H1 (cell line): ENCODE results near the gene NAB1. TPM values are rescaled to one million over a fixed set of nuclear protein-coding genes. Genes with fewer than 3 reads are reported as not detected.

Experiments
- CTCF ChIA-PET: fragments of 300-600 bp; sonication (Branson Sonifier 250); formaldehyde crosslinking; loops from one replicate; lab custom pipeline; 2021; ENCODE audit not compliant: partially characterized antibody; lab: Charles Lee
- POLR2A ChIA-PET: fragments of 300-600 bp; sonication (Branson Sonifier 250); formaldehyde crosslinking; loops from one replicate; lab custom pipeline; 2021; ENCODE audit warnings: inconsistent platforms; ENCODE audit not compliant: partially characterized antibody; lab: Charles Lee
- DNase-seq, 2 experiments: peaks; one replicate each; pipeline versions ENCODE4 v3.0.0 to v3.0.0-alpha.2; 2010 to 2022; ENCODE audit warnings: low spot score in 2 of 2, low read depth in 1 of 2, mixed read lengths in 1 of 2
- FAIRE-seq: peaks from 2 replicates; lab custom pipeline; 2011; peaks lifted over from hg19 to GRCh38; lab: Jason Lieb, UNC
- H2AFZ ChIP-seq: 2 replicates; pipeline ENCODE4 v1.8.1; 2012; ENCODE audit warnings: low read length, inconsistent platforms
- H2AK5ac ChIP-seq: 2 replicates; pipeline ENCODE4 v1.6.1; 2013; ENCODE audit warnings: low read depth, low read length
- H2BK120ac ChIP-seq: replicated peaks from 2 replicates; pipeline ENCODE3; 2013; ENCODE audit warnings: low read depth, low read length, inconsistent platforms
- H2BK12ac ChIP-seq: 2 replicates; pipeline ENCODE4 v1.6.1; 2013; ENCODE audit warnings: low read depth, low read length
- H2BK15ac ChIP-seq: 2 replicates; pipeline ENCODE4 v1.6.1; 2013; ENCODE audit warnings: low read length
- H2BK20ac ChIP-seq: 2 replicates; pipeline ENCODE4 v1.6.1; 2013; ENCODE audit warnings: low read length
- H2BK5ac ChIP-seq: 2 replicates; pipeline ENCODE4 v1.6.1; 2013; ENCODE audit warnings: low read depth, low read length
- H3K14ac ChIP-seq: 2 replicates; pipeline ENCODE4 v1.6.1; 2013; ENCODE audit warnings: inconsistent platforms; ENCODE audit not compliant: insufficient read length
- H3K18ac ChIP-seq: 2 replicates; pipeline ENCODE4 v1.6.1; 2013; ENCODE audit warnings: low read length; ENCODE audit errors: extremely low read depth
- H3K23ac ChIP-seq: 2 replicates; pipeline ENCODE4 v1.6.1; 2013; ENCODE audit warnings: inconsistent platforms; ENCODE audit not compliant: insufficient read length
- H3K23me2 ChIP-seq: 2 replicates; pipeline ENCODE4 v1.6.1; 2013; ENCODE audit warnings: low read depth, low read length
- H3K27ac ChIP-seq: 2 replicates; pipeline ENCODE4 v1.6.1; 2011; ENCODE audit warnings: low read depth, low read length, inconsistent platforms
- H3K27me3 ChIP-seq, 4 experiments: replicated peaks in 1 of 4; 1 replicate in 1 of 4; 2 replicates in 3 of 4; pipeline versions ENCODE4 v1.6.1 to v1.8.1; 2011 to 2013; ENCODE audit warnings: low read length in 3 of 4, mild to moderate bottlenecking in 3 of 4, inconsistent platforms in 2 of 4, mixed read lengths in 2 of 4, moderate library complexity in 1 of 4; ENCODE audit not compliant: control insufficient read depth in 3 of 4, insufficient read depth in 3 of 4; ENCODE audit errors: extremely low read depth in 1 of 4
- H3K36me3 ChIP-seq, 4 experiments: 2 replicates each; pipeline versions ENCODE4 v1.6.1 to v1.8.1; 2011 to 2013; ENCODE audit warnings: mild to moderate bottlenecking in 4 of 4, low read length in 3 of 4, moderate library complexity in 2 of 4, control low read depth in 1 of 4, inconsistent platforms in 1 of 4; ENCODE audit not compliant: insufficient read depth in 4 of 4, control insufficient read depth in 2 of 4
- H3K4ac ChIP-seq: replicated peaks from 2 replicates; pipeline ENCODE3; 2013; ENCODE audit warnings: low read length, low read depth, mixed read lengths, inconsistent platforms; ENCODE audit not compliant: insufficient read length
- H3K4me1 ChIP-seq, 4 experiments: replicated peaks in 1 of 4; 1 replicate in 1 of 4; 2 replicates in 3 of 4; pipeline versions ENCODE4 v1.6.1 to v1.8.1; 2011 to 2013; ENCODE audit warnings: low read length in 3 of 4, inconsistent platforms in 2 of 4, mixed read lengths in 1 of 4; ENCODE audit not compliant: insufficient read depth in 4 of 4, control insufficient read depth in 3 of 4
- H3K4me2 ChIP-seq, 2 experiments: 2 replicates each; pipeline versions ENCODE4 v1.6.1 to v1.8.1; 2011 to 2013; ENCODE audit warnings: low read depth in 2 of 2, low read length in 2 of 2, control low read depth in 1 of 2, inconsistent platforms in 1 of 2, mild to moderate bottlenecking in 1 of 2; ENCODE audit not compliant: insufficient read depth in 1 of 2
- H3K4me3 ChIP-seq, 4 experiments: fragments of 200-600, 300-600 bp in 1 of 4; sonication (generic), shearing (Covaris generic), sonication (Bioruptor Twin) in 1 of 4; 2 replicates each; pipeline versions ENCODE4 v1.5.1 to v1.8.1; 2011 to 2016; ENCODE audit warnings: low read length in 4 of 4, low read depth in 3 of 4, control low read depth in 2 of 4, inconsistent platforms in 2 of 4, mild to moderate bottlenecking in 2 of 4, mixed read lengths in 1 of 4, moderate library complexity in 1 of 4; ENCODE audit not compliant: insufficient read depth in 2 of 4; ENCODE audit errors: extremely low read depth in 1 of 4
- H3K56ac ChIP-seq: replicated peaks from 2 replicates; pipeline ENCODE3; 2013; ENCODE audit warnings: low read depth, mild to moderate bottlenecking, mixed read lengths, low read length, inconsistent platforms; ENCODE audit not compliant: insufficient read length
- H3K79me1 ChIP-seq: 2 replicates; pipeline ENCODE4 v1.6.1; 2013; ENCODE audit warnings: low read depth, low read length, control low read depth
- H3K79me2 ChIP-seq, 2 experiments: 2 replicates each; pipeline versions ENCODE4 v1.6.1 to v1.8.1; 2012 to 2013; ENCODE audit warnings: low read length in 2 of 2, mild to moderate bottlenecking in 2 of 2, inconsistent platforms in 1 of 2; ENCODE audit not compliant: insufficient read depth in 2 of 2, control insufficient read depth in 1 of 2
- H3K9ac ChIP-seq, 4 experiments: replicated peaks in 1 of 4; 1 replicate in 1 of 4; 2 replicates in 3 of 4; pipeline versions ENCODE4 v1.6.1 to v1.8.1; 2011 to 2013; ENCODE audit warnings: low read depth in 3 of 4, low read length in 3 of 4, control low read depth in 2 of 4, mild to moderate bottlenecking in 2 of 4, moderate library complexity in 2 of 4, inconsistent platforms in 1 of 4; ENCODE audit errors: extremely low read depth in 1 of 4
- H3K9me3 ChIP-seq, 2 experiments: 2 replicates each; pipeline versions ENCODE4 v1.6.1 to v1.8.1; 2012 to 2013; ENCODE audit warnings: mild to moderate bottlenecking in 2 of 2, moderate library complexity in 2 of 2, control low read depth in 1 of 2, inconsistent platforms in 1 of 2, low read depth in 1 of 2, low read length in 1 of 2, mixed read lengths in 1 of 2; ENCODE audit not compliant: insufficient read depth in 2 of 2
- H4K20me1 ChIP-seq, 2 experiments: replicated peaks in 1 of 2; 2 replicates each; pipeline versions ENCODE3 to v1.8.1; 2011 to 2013; ENCODE audit warnings: inconsistent platforms in 2 of 2, low read length in 2 of 2, mild to moderate bottlenecking in 1 of 2; ENCODE audit not compliant: insufficient read depth in 2 of 2, control insufficient read depth in 1 of 2
- H4K5ac ChIP-seq: 2 replicates; pipeline ENCODE4 v1.6.1; 2013; ENCODE audit warnings: low read length, low read depth, mixed read lengths, inconsistent platforms; ENCODE audit not compliant: insufficient read length
- H4K8ac ChIP-seq: 2 replicates; pipeline ENCODE4 v1.8.0; 2013; ENCODE audit warnings: mild to moderate bottlenecking, moderate library complexity, low read length, inconsistent platforms; ENCODE audit not compliant: insufficient read depth; ENCODE audit errors: extremely low read depth
- H4K91ac ChIP-seq: replicated peaks from 2 replicates; pipeline ENCODE3; 2013; ENCODE audit warnings: low read length, mixed read lengths, inconsistent platforms; ENCODE audit not compliant: insufficient read length
- CBX5 ChIP-seq: fragments of 300-800, 300-1000 bp; sonication (generic); IDR thresholded peaks from 2 replicates; pipeline ENCODE4 v1.7.1; 2016; ENCODE audit warnings: antibody characterized with exemption, low read length, low read depth
- CBX8 ChIP-seq: fragments of 300-800, 300-1000 bp; sonication (generic); IDR thresholded peaks from 2 replicates; pipeline ENCODE4 v1.7.1; 2016; ENCODE audit warnings: low read depth, low read length, borderline replicate concordance
- JUND ChIP-seq: IDR thresholded peaks from 2 replicates; pipeline ENCODE4 v1.6.1; 2011; ENCODE audit warnings: mild to moderate bottlenecking, improper control_type of control experiment, low read length
- MAFK ChIP-seq: IDR thresholded peaks from 2 replicates; pipeline ENCODE4 v1.6.1; 2012; ENCODE audit warnings: low read depth, mild to moderate bottlenecking, improper control_type of control experiment, low read length
- SAP30 ChIP-seq: fragments of 300-600 bp; sonication (generic); IDR thresholded peaks from 2 replicates; pipeline ENCODE4 v1.7.1; 2012; ENCODE audit warnings: low read length, moderate library complexity, mild to moderate bottlenecking, inconsistent platforms; ENCODE audit not compliant: insufficient read depth, insufficient replicate concordance
- TAF1 ChIP-seq: IDR thresholded peaks from 2 replicates; pipeline ENCODE4 v1.6.1; 2011; ENCODE audit warnings: mild to moderate bottlenecking, low read depth, low read length
- TBP ChIP-seq: IDR thresholded peaks from 2 replicates; pipeline ENCODE4 v1.6.1; 2011; ENCODE audit warnings: low read depth, low read length, improper control_type of control experiment
- TCF12 ChIP-seq: IDR thresholded peaks from 2 replicates; pipeline ENCODE4 v1.6.1; 2011; ENCODE audit warnings: low read depth, mild to moderate bottlenecking, low read length
- WGBS, 2 experiments: shearing (Covaris generic) in 1 of 2; methylation state at CpG; one replicate each; pipeline versions ENCODE4 v1.1.6 to v1.1.7; 2013 to 2015; ENCODE audit warnings: low lambda C conversion rate in 2 of 2, mixed read lengths in 2 of 2, inconsistent platforms in 1 of 2, low coverage in 1 of 2, missing lambda C conversion rate in 1 of 2; ENCODE audit not compliant: insufficient replicate concordance in 2 of 2, insufficient coverage in 1 of 2, insufficient read length in 1 of 2; ENCODE audit errors: extremely low coverage in 1 of 2, missing lambda C conversion rate in 1 of 2; 5-methylcytosine and 5-hydroxymethylcytosine counted together
- polyA plus RNA-seq, 7 experiments: library from polyadenylated mRNA; depleted of rRNA in 3 of 7; stranded (reverse) in 5 of 7; unstranded in 2 of 7; fragments of >200 nt in 5 of 7; fragments of 200-250 nt in 2 of 7; gene quantifications; 1 replicate in 5 of 7; 2 replicates in 1 of 7; 4 replicates in 1 of 7; pipeline versions ENCODE4 v1.2.1 to v1.2.3, GENCODE V29; 2011 to 2013; ENCODE audit warnings: missing spikeins in 2 of 7, mixed read lengths in 2 of 7
- total RNA-seq: library from RNA; stranded (reverse); fragmentation: NEBNext Ultra II Directional; extraction: Animal tissue kit (Norgen Biotek cat#: 25700); gene quantifications from 2 replicates; pipeline ENCODE4 v1.2.1, GENCODE V29; 2021

NAB1 gene
- total and polyA plus RNA-seq, 2 of the 8 experiments (the other 6 are each of a cell fraction or from before 2014, with no cell fraction given) = 8.5 to 28.6 TPM

GRCh38 chr2:190637281-190637734, 11.6 kb upstream of the NAB1 start:
- DNase-seq = no peak

More at GRCh38 chr2:190637281-190637734, 11.6 kb upstream of the NAB1 start:
- Histone ChIP-seq H3K9ac (no peak overlapping the region), H3K4me2 (no peak overlapping the region), H4K8ac (no peak overlapping the region), H4K20me1 (no peaks in the 10 kb centered on the region), H2BK120ac (no peak overlapping the region), H4K5ac (no peak overlapping the region), H3K56ac (no peak overlapping the region), H3K36me3 (no peaks in the 10 kb centered on the region), H3K23me2 (no peaks in the 10 kb centered on the region), H3K79me2 (no peaks in the 10 kb centered on the region), H3K14ac (no peak overlapping the region), H3K27ac (no peak overlapping the region), H3K23ac (no peak overlapping the region), H2BK12ac (no peak overlapping the region), H3K4me3 (no peak overlapping the region), H2BK5ac (no peak overlapping the region), H2BK15ac (no peak overlapping the region), H2BK20ac (no peak overlapping the region), H3K27me3 (no peaks in the 10 kb centered on the region), H3K4me1 (no peaks in the 10 kb centered on the region), H2AK5ac (no peak overlapping the region), H3K79me1 (no peaks in the 10 kb centered on the region), H3K4ac (no peak overlapping the region), H4K91ac (no peak overlapping the region), H3K9me3 (no peaks in the 10 kb centered on the region), H2AFZ (no peak overlapping the region), H3K18ac (no peak overlapping the region)
- POLR2A ChIA-PET = no interaction called here
- 90% methylated on average over 1 of the region's 1 CpG; no CpG with 5 or more reads in 1 of the 2 experiments for WGBS, 2 experiments
- no peak for FAIRE-seq
- TF ChIP-seq CBX8 = no peak
- no peak for TF ChIP-seq JUND
- TF ChIP-seq TCF12 = no peak
- no peak for TF ChIP-seq CBX5
- TF ChIP-seq SAP30 = no peak
- no peak for TF ChIP-seq TAF1
- TF ChIP-seq MAFK = no peak
- TF ChIP-seq TBP = no peak
- CTCF ChIA-PET = no interaction called here
